CD4-positive, alpha-beta T cell treated with Interleukin-2 at 100 ng/mL for 4 hours (primary cell): ENCODE results near the gene B3GNT5.
"Not testable (repeated sequence)": the region's sequence is repeated elsewhere in the genome, so short reads cannot be mapped to it uniquely, and the experiment has no call there.

Experiments used
- DNase-seq: peaks from one replicate; pipeline ENCODE4 v3.0.0-alpha.2; 2020; ENCODE audit warnings: low spot score

The B3GNT5 gene

GRCh38 chr3:183252973-183253527, at the start of gene B3GNT5:
TSS of gene B3GNT5 (plus strand) at chr3:183253253. CDS start at chr3:183269799, 16,546 bp downstream.
- DNase-seq, result peak; percentile 20

GRCh38 chr3:183203670-183204069, 49.4 kb upstream of the B3GNT5 start:
- no peak for DNase-seq

GRCh38 chr3:183208260-183208659, 44.8 kb upstream of the B3GNT5 start:
- no peak for DNase-seq

DNA sequence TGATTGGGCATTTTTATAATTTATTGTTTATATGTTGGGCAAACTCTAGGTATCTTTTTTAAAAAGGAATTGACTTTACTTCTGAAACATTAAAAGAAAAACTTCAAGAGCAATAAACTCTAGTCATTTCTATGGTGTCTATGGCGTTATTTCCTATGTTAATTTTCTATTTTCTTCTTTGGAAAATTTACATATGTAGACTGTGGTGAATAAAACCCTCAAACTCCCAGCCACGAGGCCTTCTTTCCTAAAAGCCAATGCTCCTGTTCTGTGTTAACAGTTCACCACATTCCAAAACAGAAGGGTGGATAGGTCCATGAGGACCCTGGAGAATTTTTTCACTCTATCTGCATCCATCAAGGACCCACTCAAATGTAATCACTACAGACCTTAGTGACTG, 44.3 kb upstream of the B3GNT5 start:
- DNase-seq, result no peak

DNA sequence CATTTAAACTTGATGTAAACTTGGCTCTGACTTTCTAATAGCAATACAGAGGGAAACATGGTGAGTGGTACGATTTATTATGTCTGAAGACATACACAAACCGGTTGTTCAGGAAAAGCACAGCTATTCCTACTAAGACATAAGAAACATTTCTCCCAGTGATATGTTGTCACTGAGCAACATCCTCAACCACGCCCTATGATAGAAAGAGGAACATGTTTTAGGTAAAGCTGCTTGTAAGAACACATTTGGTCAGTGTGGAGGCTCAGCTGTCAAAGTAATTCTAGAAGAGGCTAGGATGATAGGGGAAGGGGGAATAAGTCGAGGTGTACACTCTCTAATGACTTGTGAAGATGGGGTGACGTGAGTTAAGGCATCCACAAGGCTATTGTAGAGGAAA, 42.7 kb upstream of the B3GNT5 start:
- no peak for DNase-seq

DNA sequence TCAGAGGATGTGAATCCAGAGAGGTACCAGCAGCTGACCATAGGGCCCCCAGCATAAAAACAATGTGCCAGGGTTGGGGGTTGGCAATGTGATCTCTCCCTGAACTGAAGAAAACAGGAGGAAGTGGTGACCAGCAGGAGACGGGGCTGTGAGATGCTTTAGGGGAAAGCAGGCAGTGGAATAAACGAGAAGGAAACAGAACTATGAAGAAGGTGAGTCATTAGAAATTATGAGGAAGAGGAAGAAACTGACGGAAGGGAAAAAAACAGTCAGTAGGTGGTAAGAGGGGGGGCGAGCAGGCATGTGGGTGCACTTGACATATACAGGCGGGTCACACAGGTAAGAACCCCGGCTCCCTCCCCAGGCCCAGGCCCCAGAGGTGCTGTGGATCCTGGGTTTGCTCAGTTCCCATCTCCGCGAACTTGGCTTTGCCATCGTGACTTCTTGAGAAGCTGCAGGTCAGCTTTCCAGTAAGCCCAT, 42.2 kb upstream of the B3GNT5 start:
- no peak for DNase-seq

DNA sequence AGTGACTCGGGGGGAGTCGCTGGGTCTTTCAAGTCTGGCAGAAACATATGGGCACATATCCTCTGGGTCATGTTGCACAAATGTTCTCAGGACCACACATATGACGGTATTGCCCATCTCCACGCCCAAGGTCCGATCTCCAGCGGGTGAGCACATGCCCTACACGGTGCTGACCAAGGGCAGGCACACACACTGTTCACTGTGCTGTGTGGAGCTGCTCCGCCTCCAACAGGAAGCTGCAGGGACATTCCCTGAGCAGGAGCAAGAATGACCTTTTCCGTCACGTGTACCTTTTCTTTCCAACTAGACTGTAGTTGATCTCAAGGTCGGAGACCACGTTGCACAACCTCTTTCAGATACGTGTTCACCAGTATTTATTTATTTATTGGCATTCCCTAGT, 41.7 kb upstream of the B3GNT5 start:
- DNase-seq, result no peak

- DNase-seq, result no peak
These were observed 41.0 kb upstream of the B3GNT5 start for GRCh38 chr3:183212096-183212495.

GRCh38 chr3:183212565-183212964, 40.5 kb upstream of the B3GNT5 start:
- no peak for DNase-seq

DNA sequence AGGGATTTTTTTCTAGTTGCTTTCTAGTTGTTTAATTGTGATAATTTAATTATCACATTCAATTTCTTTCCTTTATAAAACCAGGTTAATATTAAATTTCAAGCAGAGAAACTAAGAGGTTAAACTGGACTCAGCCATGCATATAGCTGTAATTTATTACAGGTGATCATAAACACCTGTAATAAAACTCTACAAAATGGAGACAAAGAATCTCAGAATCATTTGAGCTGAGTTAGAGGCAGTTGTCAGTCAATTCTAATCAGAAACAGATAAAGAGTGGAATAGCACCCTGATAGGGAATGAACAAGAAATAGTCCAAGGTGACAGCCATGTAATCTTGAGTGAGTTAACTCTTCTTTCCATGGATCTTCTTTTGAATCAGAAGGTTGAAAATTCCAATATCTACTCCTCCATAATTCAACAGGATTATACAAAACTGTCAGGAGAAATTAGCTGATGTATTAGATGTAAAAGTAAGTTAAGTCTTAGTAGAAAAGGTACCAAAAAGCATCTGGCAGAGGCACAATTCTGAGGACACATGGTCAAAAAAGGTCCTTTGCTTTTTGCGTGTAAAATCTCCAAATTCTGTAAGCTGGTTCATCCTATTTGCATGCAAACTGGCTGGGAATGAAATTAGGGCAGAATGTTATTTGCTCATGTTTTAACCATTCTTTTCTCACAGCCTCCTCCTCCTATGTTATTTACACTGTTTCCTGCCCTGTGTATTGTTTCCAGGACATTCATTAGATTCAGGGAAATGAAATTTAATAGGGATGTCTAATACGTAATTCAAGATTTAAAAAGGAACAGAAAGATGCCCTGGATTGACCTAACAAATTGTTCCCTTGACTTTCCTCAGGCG, 39.4 kb upstream of the B3GNT5 start:
- DNase-seq, result no peak

GRCh38 chr3:183214277-183214612, 38.8 kb upstream of the B3GNT5 start:
- no peak for DNase-seq

GRCh38 chr3:183215591-183216202, 37.4 kb upstream of the B3GNT5 start:
- no peak for DNase-seq

- DNase-seq, result no peak
These were observed 35.3 kb upstream of the B3GNT5 start for GRCh38 chr3:183217548-183218332.

DNA sequence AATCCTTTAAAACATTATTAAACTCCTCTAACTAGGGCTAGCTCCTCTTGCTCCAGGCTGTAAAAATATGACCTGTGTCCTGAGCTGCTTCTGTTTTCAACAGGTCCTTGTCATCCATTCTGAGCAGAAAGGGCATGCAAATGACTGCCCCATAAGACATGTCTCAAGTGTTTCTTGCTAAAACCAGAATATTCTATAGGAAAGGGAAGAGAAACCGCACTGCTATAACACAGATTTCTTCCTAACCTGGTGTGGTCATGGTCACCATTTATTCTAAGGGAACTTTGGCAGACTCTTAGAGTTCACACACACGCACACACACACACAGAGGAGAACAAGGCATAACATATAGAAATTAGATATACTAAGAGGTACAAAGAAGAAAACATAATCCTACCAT, 34.2 kb upstream of the B3GNT5 start:
- peak; percentile 5 for DNase-seq

GRCh38 chr3:183220828-183221227, 32.2 kb upstream of the B3GNT5 start:
- DNase-seq, result no peak

DNA sequence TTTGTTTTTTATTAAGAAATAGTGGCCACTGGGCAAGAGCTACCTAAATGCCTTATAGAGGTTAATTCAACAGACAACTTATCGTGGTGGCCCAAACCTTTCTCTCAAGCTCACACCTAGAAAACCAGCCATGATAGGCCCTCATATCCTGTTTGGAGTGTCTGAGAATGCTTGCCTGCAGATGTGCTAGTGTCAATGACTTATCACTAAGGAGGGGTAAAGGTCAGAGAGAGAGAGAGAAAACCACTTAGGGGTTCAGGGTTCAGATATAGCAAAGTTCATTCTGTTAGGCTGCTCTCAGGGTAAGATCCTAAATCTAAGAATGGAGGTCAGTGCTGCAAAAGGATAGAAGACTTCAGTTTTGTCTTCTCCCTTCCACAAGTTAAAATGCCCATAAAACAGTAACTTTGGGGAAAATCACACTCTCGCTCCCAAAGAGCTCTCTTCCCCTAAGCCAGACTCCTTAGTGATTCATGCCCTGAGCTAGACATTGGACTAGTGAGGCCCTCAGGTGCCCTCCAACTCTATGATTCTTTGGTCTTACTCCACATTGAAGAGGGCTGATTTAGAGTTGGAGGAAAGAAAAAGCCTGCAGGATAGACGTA, 30.3 kb upstream of the B3GNT5 start:
- DNase-seq, result no peak

GRCh38 chr3:183224180-183224970, 28.7 kb upstream of the B3GNT5 start:
- peak; percentile 30 for DNase-seq

DNA sequence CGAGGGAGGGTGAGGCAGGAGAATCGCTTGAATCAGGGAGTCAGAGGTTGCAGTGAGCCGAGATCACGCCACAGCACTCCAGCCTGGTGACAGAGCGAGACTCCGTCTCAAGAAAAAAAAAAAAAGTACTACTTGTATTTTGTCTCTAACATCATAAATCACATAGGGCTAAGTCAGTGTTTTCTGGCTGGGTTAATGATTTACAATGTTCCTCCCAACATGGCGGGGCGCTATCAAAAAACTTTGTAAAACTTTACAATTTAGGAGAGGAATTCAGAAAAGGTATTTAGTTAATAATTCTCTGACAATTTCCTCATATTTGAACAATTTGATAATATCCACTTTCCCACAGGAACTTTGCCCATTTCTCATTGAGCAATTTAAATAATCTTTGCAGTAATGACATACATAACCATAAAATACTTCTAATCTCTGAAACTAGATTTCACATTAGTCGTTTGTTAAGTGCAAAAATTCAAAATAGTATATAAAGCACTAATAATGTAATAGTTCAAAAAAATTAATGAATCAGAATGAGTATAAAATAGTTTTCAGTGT, 26.6 kb upstream of the B3GNT5 start:
- no peak for DNase-seq

GRCh38 chr3:183227586-183227985, 25.5 kb upstream of the B3GNT5 start:
- DNase-seq, result no peak

GRCh38 chr3:183229178-183229577, 23.9 kb upstream of the B3GNT5 start:
- DNase-seq, result no peak

GRCh38 chr3:183230251-183230650, 22.8 kb upstream of the B3GNT5 start:
- DNase-seq, result not testable (repeated sequence)
